HepG2 (cell line): ENCODE measurements around the gene CASS4.

ENCODE experiments used
- KDM1A ChIP-seq: IDR thresholded peaks from 2 replicates; pipeline ENCODE4 v1.6.1; 2016; ENCODE audit warnings: missing compliant biosample characterization
- PAWR ChIP-seq: sonication (generic); formaldehyde crosslinking; IDR thresholded peaks from 2 replicates; pipeline ENCODE4 v1.4.0; 2020; ENCODE audit warnings: missing genetic modification reagents, mild to moderate bottlenecking, borderline replicate concordance
- TAF1 ChIP-seq: sonication (generic); formaldehyde crosslinking; IDR thresholded peaks from 2 replicates; pipeline ENCODE4 v1.4.0; 2020; ENCODE audit warnings: missing genetic modification reagents
- TF ChIP-seq, protein P1 (sequence below): sonication (generic); formaldehyde crosslinking; IDR thresholded peaks from 2 replicates; pipeline ENCODE4 v1.5.0; 2020; ENCODE audit warnings: mild to moderate bottlenecking, missing genetic modification reagents, moderate library complexity

DNA sequence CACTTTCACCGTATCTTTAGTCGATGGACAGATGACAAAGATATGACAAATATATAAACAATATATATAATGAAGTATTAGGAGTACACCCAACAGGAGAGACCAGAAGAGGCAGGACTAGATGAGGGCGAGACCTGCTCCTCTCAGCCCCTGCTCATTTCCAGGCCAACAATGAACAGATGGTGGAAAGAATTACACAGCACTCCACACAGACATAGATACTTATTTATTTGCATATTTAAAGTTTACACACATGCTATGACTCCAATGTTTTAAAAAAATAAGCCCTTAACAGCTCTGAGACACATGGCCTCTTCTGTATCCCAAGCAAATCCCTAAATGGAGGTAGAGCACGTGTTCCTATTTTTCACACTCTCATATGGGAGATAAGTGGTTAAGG, 42.9 kb upstream of the CASS4 start:
- no peak for TF ChIP-seq PAWR (CRISPR knock-in tag)
- no peak for TF ChIP-seq KDM1A (CRISPR knock-in tag)
- TF ChIP-seq, protein P1, sequence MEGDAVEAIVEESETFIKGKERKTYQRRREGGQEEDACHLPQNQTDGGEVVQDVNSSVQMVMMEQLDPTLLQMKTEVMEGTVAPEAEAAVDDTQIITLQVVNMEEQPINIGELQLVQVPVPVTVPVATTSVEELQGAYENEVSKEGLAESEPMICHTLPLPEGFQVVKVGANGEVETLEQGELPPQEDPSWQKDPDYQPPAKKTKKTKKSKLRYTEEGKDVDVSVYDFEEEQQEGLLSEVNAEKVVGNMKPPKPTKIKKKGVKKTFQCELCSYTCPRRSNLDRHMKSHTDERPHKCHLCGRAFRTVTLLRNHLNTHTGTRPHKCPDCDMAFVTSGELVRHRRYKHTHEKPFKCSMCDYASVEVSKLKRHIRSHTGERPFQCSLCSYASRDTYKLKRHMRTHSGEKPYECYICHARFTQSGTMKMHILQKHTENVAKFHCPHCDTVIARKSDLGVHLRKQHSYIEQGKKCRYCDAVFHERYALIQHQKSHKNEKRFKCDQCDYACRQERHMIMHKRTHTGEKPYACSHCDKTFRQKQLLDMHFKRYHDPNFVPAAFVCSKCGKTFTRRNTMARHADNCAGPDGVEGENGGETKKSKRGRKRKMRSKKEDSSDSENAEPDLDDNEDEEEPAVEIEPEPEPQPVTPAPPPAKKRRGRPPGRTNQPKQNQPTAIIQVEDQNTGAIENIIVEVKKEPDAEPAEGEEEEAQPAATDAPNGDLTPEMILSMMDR = no peak
- TF ChIP-seq TAF1 (CRISPR knock-in tag) = no peak
